SK-N-SH treated with all-trans-retinoic acid at 6 μM for 48 hours (cell line): ENCODE measurements around the gene CRHR1.

Experiments used
- GLIS3 ChIP-seq: fragments of 250-450 bp; sonication (Bioruptor Pico); IDR thresholded peaks from 2 replicates; pipeline ENCODE4 v1.5.0; 2020; ENCODE audit warnings: mild to moderate bottlenecking, moderate library complexity
- POU6F1 ChIP-seq: fragments of 250-450 bp; sonication (Bioruptor Pico); IDR thresholded peaks from 2 replicates; pipeline ENCODE4 v1.8.0; 2021; ENCODE audit warnings: low read depth, mild to moderate bottlenecking, moderate library complexity, borderline replicate concordance
- ZFP3 ChIP-seq: fragments of 250-450 bp; sonication (Bioruptor Pico); IDR thresholded peaks from 2 replicates; pipeline ENCODE4 v1.5.0; 2020; ENCODE audit warnings: mild to moderate bottlenecking, moderate library complexity
- ZFP30 ChIP-seq: fragments of 450-650 bp; formaldehyde crosslinking; IDR thresholded peaks from 2 replicates; pipeline ENCODE4 v1.5.0; 2022; ENCODE audit warnings: mild to moderate bottlenecking, moderate library complexity

- TF ChIP-seq ZFP30 (CRISPR knock-in tag) (no peak), ZFP3 (CRISPR knock-in tag) (no peak), POU6F1 (no peak), GLIS3 (CRISPR knock-in tag) (no peak)
Observed at GRCh38 chr17:45757431-45758218, 26.5 kb upstream of the CRHR1 start.
